Spleen (tissue), 11 donors: ENCODE data around the gene ZNF532. TPM values are rescaled to one million over a fixed set of nuclear protein-coding genes. Genes with fewer than 3 reads are reported as not detected.

Experiments
- DNase-seq: peaks from one replicate; pipeline ENCODE4 v3.0.0-alpha.2; 2020
- H3K27ac ChIP-seq, 8 donors: fragments of 200-600 bp; sonication (generic) in 7 of 8; 1 replicate in 4 of 8; 2 replicates in 4 of 8; pipeline versions ENCODE4 v1.5.0 to v1.8.0; 2016 to 2021; ENCODE audit warnings: inconsistent platforms in 4 of 8, mild to moderate bottlenecking in 4 of 8, moderate library complexity in 1 of 8
- H3K27me3 ChIP-seq, 7 donors: fragments of 200-600 bp; sonication (generic) in 6 of 7; replicated peaks in 1 of 7; 1 replicate in 4 of 7; 2 replicates in 3 of 7; pipeline versions ENCODE4 v1.5.0 to v1.8.0; 2016 to 2021; ENCODE audit warnings: inconsistent platforms in 3 of 7, mild to moderate bottlenecking in 1 of 7
- H3K36me3 ChIP-seq, 6 donors: fragments of 200-600 bp; sonication (generic) in 5 of 6; 1 replicate in 4 of 6; 2 replicates in 2 of 6; pipeline versions ENCODE4 v1.5.0 to v1.8.0; 2016 to 2021; ENCODE audit warnings: inconsistent platforms in 2 of 6
- H3K4me1 ChIP-seq, 6 donors: fragments of 200-600 bp; sonication (generic) in 5 of 6; 1 replicate in 3 of 6; 2 replicates in 3 of 6; pipeline versions ENCODE4 v1.5.0 to v1.8.0; 2016 to 2021; ENCODE audit warnings: inconsistent platforms in 3 of 6
- H3K4me3 ChIP-seq, 8 donors: fragments of 200-600 bp; sonication (generic) in 7 of 8; 1 replicate in 4 of 8; 2 replicates in 4 of 8; pipeline versions ENCODE4 v1.5.0 to v1.8.0; 2016 to 2021; ENCODE audit warnings: inconsistent platforms in 4 of 8, mild to moderate bottlenecking in 4 of 8, moderate library complexity in 2 of 8
- H3K9me3 ChIP-seq, 8 donors: fragments of 200-600 bp; sonication (generic) in 7 of 8; 1 replicate in 4 of 8; 2 replicates in 4 of 8; pipeline versions ENCODE4 v1.5.0 to v1.8.0; 2016 to 2021; ENCODE audit warnings: inconsistent platforms in 4 of 8
- POLR2A ChIP-seq, 3 donors: fragments of 450-650 bp; IDR thresholded peaks; one replicate each; pipeline ENCODE4 v1.5.1; 2017; ENCODE audit warnings: antibody characterized with exemption in 3 of 3, mild to moderate bottlenecking in 1 of 3
- POLR2AphosphoS5 ChIP-seq, 3 donors: sonication (generic); formaldehyde crosslinking; IDR thresholded peaks; one replicate each; pipeline ENCODE4 v1.5.1; 2017; ENCODE audit warnings: antibody characterized with exemption in 3 of 3
- WGBS, 5 donors: extraction: QIAGEN DNeasy Blood & Tissue Kit in 3 of 5; methylation state at CpG; one replicate each; pipeline versions ENCODE4 v1.1.5 to v1.1.7; 2013 to 2018; 5-methylcytosine and 5-hydroxymethylcytosine counted together
- intact Hi-C: fragments of 100-400 bp; cut with DNase I; formaldehyde crosslinking; loops from one replicate; pipeline ENCODE4 v1.15.0; 2023; ENCODE audit warnings: low total_unique reads
- polyA plus RNA-seq, 3 donors: library from polyadenylated mRNA; stranded (reverse); fragments of 200-250 nt; gene quantifications; one replicate each; pipeline ENCODE4 v1.2.1, GENCODE V29; 2013
- total RNA-seq, 7 donors: library from RNA; depleted of rRNA in 3 of 7; stranded (reverse); fragments of >200 nt in 3 of 7; fragmentation: NEBNext Ultra II Directional in 4 of 7; extraction: Animal tissue kit (Norgen Biotek cat#: 25700) in 4 of 7; gene quantifications; one replicate each; pipeline versions ENCODE4 v1.1.0 to v1.2.1, GENCODE V29; 2016 to 2021
- TF ChIP-seq, protein P1 (sequence below), 11 experiments: fragments of 200-600 bp in 7 of 11; fragments of 450-650 bp in 4 of 11; sonication (generic) in 4 of 11; IDR thresholded peaks in 8 of 11; conservative IDR thresholded peaks in 3 of 11; 1 replicate in 7 of 11; 2 replicates in 4 of 11; pipeline versions ENCODE4 v1.4.0 to v1.8.0; 2016 to 2021; ENCODE audit warnings: antibody characterized with exemption in 11 of 11, inconsistent platforms in 4 of 11, mild to moderate bottlenecking in 1 of 11
- donor health status: healthy with polysubstance abuse.
- donor health status: DM: no; HTN: no; CAD: no; lungs with moderate emphysema.
- donor health status: DM: no; HTN: no; CAD: no.
- donor health status: Bipolar disorder and iron deficiency.
- donor health status: healthy.
- donor health status: DM: no; HTN: no; CAD: no.
- donor health status: DM: yes; HTN: yes; CAD: no.

The ZNF532 gene
- total and polyA plus RNA-seq, 10 donors: 5.2 to 64.8 (median 42.4) TPM

- Histone ChIP-seq H3K9me3 (peaks cover 0 to 3% (median 0%) of the 10 kb centered on the region in 8 donors), H3K4me1 (peaks cover 9 to 56% (median 33%) of the 10 kb centered on the region in 6 donors), H3K27ac (peak overlapping the region in 1 of 8 donors; percentile 39), H3K4me3 (no peak overlapping the region), H3K36me3 (peaks cover 0 to 67% (median 12%) of the 10 kb centered on the region in 6 donors), H3K27me3 (no peaks in the 10 kb centered on the region)
- no peak for DNase-seq
- WGBS, 5 donors: 81 to 88% (median 83%) methylated on average over 5 of the region's 5 CpGs
- intact Hi-C loops: no loop called here
- no peak for TF ChIP-seq POLR2A (IDR thresholded peaks at IDR 0.05)
- TF ChIP-seq, protein P1, sequence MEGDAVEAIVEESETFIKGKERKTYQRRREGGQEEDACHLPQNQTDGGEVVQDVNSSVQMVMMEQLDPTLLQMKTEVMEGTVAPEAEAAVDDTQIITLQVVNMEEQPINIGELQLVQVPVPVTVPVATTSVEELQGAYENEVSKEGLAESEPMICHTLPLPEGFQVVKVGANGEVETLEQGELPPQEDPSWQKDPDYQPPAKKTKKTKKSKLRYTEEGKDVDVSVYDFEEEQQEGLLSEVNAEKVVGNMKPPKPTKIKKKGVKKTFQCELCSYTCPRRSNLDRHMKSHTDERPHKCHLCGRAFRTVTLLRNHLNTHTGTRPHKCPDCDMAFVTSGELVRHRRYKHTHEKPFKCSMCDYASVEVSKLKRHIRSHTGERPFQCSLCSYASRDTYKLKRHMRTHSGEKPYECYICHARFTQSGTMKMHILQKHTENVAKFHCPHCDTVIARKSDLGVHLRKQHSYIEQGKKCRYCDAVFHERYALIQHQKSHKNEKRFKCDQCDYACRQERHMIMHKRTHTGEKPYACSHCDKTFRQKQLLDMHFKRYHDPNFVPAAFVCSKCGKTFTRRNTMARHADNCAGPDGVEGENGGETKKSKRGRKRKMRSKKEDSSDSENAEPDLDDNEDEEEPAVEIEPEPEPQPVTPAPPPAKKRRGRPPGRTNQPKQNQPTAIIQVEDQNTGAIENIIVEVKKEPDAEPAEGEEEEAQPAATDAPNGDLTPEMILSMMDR (IDR thresholded peaks at IDR 0.05 in 8 of 11, conservative IDR thresholded peaks at IDR 0.05 in 3 of 11): no peak
- no peak for TF ChIP-seq POLR2AphosphoS5 (IDR thresholded peaks at IDR 0.05)
Measured at GRCh38 chr18:58870130-58870529, 5.5 kb downstream of the ZNF532 start.

DNA sequence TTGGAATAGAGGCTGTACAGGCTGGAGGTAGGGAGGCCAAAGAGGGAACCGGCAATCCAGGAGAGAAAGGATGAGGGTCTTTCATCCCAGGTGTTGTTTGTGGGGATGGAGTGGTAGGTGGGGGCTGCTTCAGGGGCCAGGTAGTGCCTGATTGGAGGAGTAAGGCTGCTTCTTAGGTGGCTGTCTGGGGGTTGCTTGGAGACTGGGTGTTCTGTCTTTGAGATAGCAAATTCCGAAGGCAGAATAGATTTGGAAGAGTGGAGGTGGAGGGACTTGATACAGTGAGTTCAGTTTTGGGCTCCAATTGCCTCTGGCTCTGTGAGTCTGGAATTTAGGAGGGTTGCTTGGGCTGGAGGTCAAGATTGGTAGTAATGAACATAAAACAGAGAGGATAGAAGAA, 5.9 kb downstream of the ZNF532 start:
- H3K4me1 ChIP-seq: peaks cover 5 to 51% (median 28%) of the 10 kb centered on the region in 6 donors
- H3K27ac ChIP-seq: peak overlapping the region in 1 of 8 donors; percentile 39
- peaks cover 0 to 3% (median 0%) of the 10 kb centered on the region in 8 donors for H3K9me3 ChIP-seq
- H3K27me3 ChIP-seq: no peaks in the 10 kb centered on the region
- intact Hi-C loops: no loop called here
- H3K36me3 ChIP-seq: peaks cover 0 to 63% (median 12%) of the 10 kb centered on the region in 6 donors
- DNase-seq: no peak
- WGBS, 5 donors: 89 to 98% (median 94%) methylated on average over 2 of the region's 2 CpGs
- no peak overlapping the region for H3K4me3 ChIP-seq
- TF ChIP-seq POLR2AphosphoS5 (IDR thresholded peaks at IDR 0.05) (no peak), POLR2A (IDR thresholded peaks at IDR 0.05) (no peak)
- TF ChIP-seq, protein P1 (IDR thresholded peaks at IDR 0.05 in 8 of 11, conservative IDR thresholded peaks at IDR 0.05 in 3 of 11): no peak

GRCh38 chr18:58871514-58872420, 7.1 kb downstream of the ZNF532 start:
- no peak for TF ChIP-seq POLR2A (IDR thresholded peaks at IDR 0.05)
- Histone ChIP-seq H3K36me3 (peaks cover 0 to 59% (median 12%) of the 10 kb centered on the region in 6 donors), H3K9me3 (peaks cover 0 to 3% (median 0%) of the 10 kb centered on the region in 8 donors), H3K27ac (peak overlapping the region in 2 of 8 donors; percentile 1 to 39), H3K4me1 (peaks cover 0 to 45% (median 20%) of the 10 kb centered on the region in 6 donors), H3K27me3 (no peaks in the 10 kb centered on the region), H3K4me3 (no peak overlapping the region)
- intact Hi-C loops: no loop called here
- no peak for DNase-seq
- WGBS, 5 donors: 79 to 91% (median 85%) methylated on average over 10 of the region's 10 CpGs

- no peak overlapping the region for H3K4me3 ChIP-seq
- intact Hi-C loops: no loop called here
- no peak overlapping the region for H3K27ac ChIP-seq
- peaks cover 0 to 32% (median 2%) of the 10 kb centered on the region in 6 donors for H3K4me1 ChIP-seq
- no peak for TF ChIP-seq POLR2AphosphoS5 (IDR thresholded peaks at IDR 0.05)
- peaks cover 0 to 37% (median 0%) of the 10 kb centered on the region in 6 donors for H3K36me3 ChIP-seq
- no peak for DNase-seq
- H3K9me3 ChIP-seq: no peaks in the 10 kb centered on the region
- WGBS, 5 donors: 92 to 100% (median 94%) methylated on average over 3 of the region's 3 CpGs
- no peaks in the 10 kb centered on the region for H3K27me3 ChIP-seq
Measured at GRCh38 chr18:58878640-58879039, 14.0 kb downstream of the ZNF532 start.

- no peak overlapping the region for H3K4me3 ChIP-seq
- H3K4me1 ChIP-seq: peaks cover under 1 to 11% (median 3%) of the 10 kb centered on the region in 6 donors
- H3K27ac ChIP-seq: peak overlapping the region in 2 of 8 donors; percentile 11 to 19
- H3K36me3 ChIP-seq: peaks cover 0 to 35% (median 2%) of the 10 kb centered on the region in 6 donors
- WGBS, 5 donors: 50 to 89% (median 81%) methylated on average over 2 of the region's 2 CpGs
- H3K9me3 ChIP-seq: no peaks in the 10 kb centered on the region
- H3K27me3 ChIP-seq: no peaks in the 10 kb centered on the region
- TF ChIP-seq POLR2AphosphoS5 (IDR thresholded peaks at IDR 0.05) (no peak), POLR2A (IDR thresholded peaks at IDR 0.05) (no peak)
- TF ChIP-seq, protein P1 (IDR thresholded peaks at IDR 0.05 in 8 of 11, conservative IDR thresholded peaks at IDR 0.05 in 3 of 11): no peak
- intact Hi-C loops: no loop called here
- no peak for DNase-seq
Measured at GRCh38 chr18:58881477-58881876, 16.8 kb downstream of the ZNF532 start.
